ENCODE data around the gene BLOC1S3. TPM values are rescaled to one million over a fixed set of nuclear protein-coding genes. Genes with fewer than 3 reads are reported as not detected.

The BLOC1S3 gene
- total RNA-seq, 2 donors from 2014 or later = 9.4 to 11.3 TPM

DNA sequence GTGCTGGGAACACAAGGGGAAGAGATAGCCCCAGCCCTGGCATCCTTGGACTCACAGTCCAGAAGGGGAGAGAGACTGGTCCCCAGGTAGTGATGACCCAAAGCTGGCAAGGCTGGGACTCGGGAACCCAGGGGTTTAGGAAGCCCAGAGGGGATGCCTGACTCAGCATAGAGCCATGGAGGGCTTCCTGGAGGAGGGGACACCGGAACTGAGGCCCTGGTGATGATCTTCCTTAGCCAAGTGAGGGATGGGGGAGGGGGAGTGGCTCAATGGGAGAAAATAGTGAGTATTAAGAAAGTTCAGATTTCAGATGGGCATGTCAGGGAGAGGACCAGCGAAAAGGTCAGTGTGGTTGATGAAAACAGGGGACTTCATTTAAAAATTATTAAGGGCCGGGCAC lies 39.8 kb downstream of the BLOC1S3 start:
- no peak overlapping the region for H3K27ac Mint-ChIP-seq
- peaks cover 2% of the 10 kb centered on the region for H3K4me1 Mint-ChIP-seq
- Histone ChIP-seq H3K36me3 (ENCODE audit: control insufficient read depth, insufficient read depth, low read length) (no peaks in the 10 kb centered on the region), H3K9me3 (ENCODE audit: control insufficient read depth, low read length) (no peaks in the 10 kb centered on the region), H3K4me3 (ENCODE audit: low read length) (no peak overlapping the region), H3K27ac (ENCODE audit: low read depth, low read length) (no peak overlapping the region), H3K27me3 (ENCODE audit: control insufficient read depth, insufficient read depth, low read length, poor library complexity, severe bottlenecking) (peaks cover 22% of the 10 kb centered on the region), H3K9ac (ENCODE audit: extremely low read depth, low read length, poor library complexity, severe bottlenecking) (no peak overlapping the region), H3K4me1 (ENCODE audit: control insufficient read depth, insufficient read depth, low read length) (no peaks in the 10 kb centered on the region)
- WGBS, 2 experiments (ENCODE audit: insufficient coverage in 1 of 2, insufficient read length in 1 of 2) = 78 to 88% methylated on average over 4 of the region's 4 CpGs
- TF ChIP-seq, protein P1, sequence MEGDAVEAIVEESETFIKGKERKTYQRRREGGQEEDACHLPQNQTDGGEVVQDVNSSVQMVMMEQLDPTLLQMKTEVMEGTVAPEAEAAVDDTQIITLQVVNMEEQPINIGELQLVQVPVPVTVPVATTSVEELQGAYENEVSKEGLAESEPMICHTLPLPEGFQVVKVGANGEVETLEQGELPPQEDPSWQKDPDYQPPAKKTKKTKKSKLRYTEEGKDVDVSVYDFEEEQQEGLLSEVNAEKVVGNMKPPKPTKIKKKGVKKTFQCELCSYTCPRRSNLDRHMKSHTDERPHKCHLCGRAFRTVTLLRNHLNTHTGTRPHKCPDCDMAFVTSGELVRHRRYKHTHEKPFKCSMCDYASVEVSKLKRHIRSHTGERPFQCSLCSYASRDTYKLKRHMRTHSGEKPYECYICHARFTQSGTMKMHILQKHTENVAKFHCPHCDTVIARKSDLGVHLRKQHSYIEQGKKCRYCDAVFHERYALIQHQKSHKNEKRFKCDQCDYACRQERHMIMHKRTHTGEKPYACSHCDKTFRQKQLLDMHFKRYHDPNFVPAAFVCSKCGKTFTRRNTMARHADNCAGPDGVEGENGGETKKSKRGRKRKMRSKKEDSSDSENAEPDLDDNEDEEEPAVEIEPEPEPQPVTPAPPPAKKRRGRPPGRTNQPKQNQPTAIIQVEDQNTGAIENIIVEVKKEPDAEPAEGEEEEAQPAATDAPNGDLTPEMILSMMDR (conservative IDR thresholded peaks at IDR 0.05) = no peak
- H3K9me3 Mint-ChIP-seq = no peaks in the 10 kb centered on the region
- no peaks in the 10 kb centered on the region for H3K36me3 Mint-ChIP-seq (ENCODE audit: low read depth)
- H3K4me3 Mint-ChIP-seq = no peak overlapping the region
- H3K27me3 Mint-ChIP-seq (ENCODE audit: insufficient read depth) = peaks cover 92% of the 10 kb centered on the region
- DNase-seq = no peak

DNA sequence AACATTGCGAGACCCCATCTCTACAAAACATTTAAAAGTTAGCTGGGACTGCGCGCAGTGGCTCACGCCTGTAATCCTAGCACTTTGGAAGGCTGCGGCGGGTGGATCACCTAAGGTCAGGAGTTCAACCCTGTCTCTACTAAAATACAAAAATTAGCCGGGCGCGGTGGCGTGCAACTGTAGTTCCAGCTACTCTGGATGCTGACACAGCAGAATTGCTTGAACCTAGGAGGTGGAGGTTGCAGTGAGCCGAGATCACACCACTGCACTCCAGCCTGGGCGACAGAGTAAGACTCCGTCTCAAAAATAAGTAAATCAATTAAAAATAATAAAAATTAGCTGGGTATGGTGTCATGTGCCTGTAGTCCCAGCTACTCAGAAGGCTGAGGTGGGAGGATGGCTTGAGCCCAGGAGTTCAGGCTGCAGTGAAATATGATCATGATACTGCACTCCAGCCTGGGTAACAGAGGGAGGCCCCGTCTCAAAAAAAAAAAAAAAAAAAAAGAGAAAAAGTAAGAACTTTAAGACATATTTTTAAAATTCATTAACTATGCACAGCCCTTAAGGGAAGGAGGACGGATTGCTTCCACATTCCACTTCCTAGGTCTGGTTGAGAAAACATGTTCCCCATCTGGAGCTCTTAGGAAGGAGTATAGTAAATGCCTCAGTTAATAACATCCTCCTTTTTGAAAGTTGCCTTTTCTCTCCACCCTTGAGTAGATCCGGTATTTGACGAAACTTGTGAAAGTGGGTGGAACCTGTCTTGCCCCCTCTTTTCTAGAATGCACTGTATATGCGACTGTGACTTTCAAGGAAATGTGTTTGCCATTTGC lies 40.5 kb downstream of the BLOC1S3 start:
- peaks cover 22% of the 10 kb centered on the region for H3K27me3 ChIP-seq (ENCODE audit: control insufficient read depth, insufficient read depth, low read length, poor library complexity, severe bottlenecking)
- no peak for DNase-seq
- no peaks in the 10 kb centered on the region for H3K36me3 Mint-ChIP-seq (ENCODE audit: low read depth)
- no peaks in the 10 kb centered on the region for H3K9me3 Mint-ChIP-seq
- 93 to 95% methylated on average over 12 to 17 of the region's 18 CpGs for WGBS, 2 experiments (ENCODE audit: insufficient coverage in 1 of 2, insufficient read length in 1 of 2)
- no peak overlapping the region for H3K9ac ChIP-seq (ENCODE audit: extremely low read depth, low read length, poor library complexity, severe bottlenecking)
- H3K4me1 ChIP-seq (ENCODE audit: control insufficient read depth, insufficient read depth, low read length) = no peaks in the 10 kb centered on the region
- no peak overlapping the region for H3K27ac Mint-ChIP-seq
- H3K4me3 Mint-ChIP-seq = no peak overlapping the region
- peaks cover 93% of the 10 kb centered on the region for H3K27me3 Mint-ChIP-seq (ENCODE audit: insufficient read depth)
- peaks cover 2% of the 10 kb centered on the region for H3K4me1 Mint-ChIP-seq
- H3K9me3 ChIP-seq (ENCODE audit: control insufficient read depth, low read length) = no peaks in the 10 kb centered on the region
- TF ChIP-seq, protein P1 (conservative IDR thresholded peaks at IDR 0.05) = no peak
- no peaks in the 10 kb centered on the region for H3K36me3 ChIP-seq (ENCODE audit: control insufficient read depth, insufficient read depth, low read length)
- no peak overlapping the region for H3K4me3 ChIP-seq (ENCODE audit: low read length)
- H3K27ac ChIP-seq (ENCODE audit: low read depth, low read length) = no peak overlapping the region

DNA sequence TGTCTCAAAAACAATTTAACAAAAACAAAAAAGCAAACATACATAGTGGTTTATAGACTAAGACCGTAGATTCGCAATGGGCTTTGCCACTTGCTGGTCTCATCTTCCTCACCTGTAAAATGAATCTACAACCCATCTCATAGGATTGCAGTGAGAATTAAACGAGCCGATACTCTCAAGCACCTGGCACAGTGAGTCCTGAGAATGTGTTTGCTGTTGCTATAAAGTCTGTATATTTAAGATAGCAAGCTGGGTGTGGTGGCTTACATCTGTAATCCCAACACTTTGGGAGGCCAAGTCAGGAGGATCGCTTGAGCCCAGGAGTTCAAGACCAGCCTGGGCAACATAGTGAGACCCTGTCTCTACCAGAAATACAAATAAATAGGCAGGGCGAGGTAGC lies 44.1 kb downstream of the BLOC1S3 start:
- Histone ChIP-seq H3K4me3 (ENCODE audit: low read length) (no peak overlapping the region), H3K36me3 (ENCODE audit: control insufficient read depth, insufficient read depth, low read length) (no peaks in the 10 kb centered on the region), H3K4me1 (ENCODE audit: control insufficient read depth, insufficient read depth, low read length) (no peaks in the 10 kb centered on the region), H3K9ac (ENCODE audit: extremely low read depth, low read length, poor library complexity, severe bottlenecking) (no peak overlapping the region), H3K27ac (ENCODE audit: low read depth, low read length) (no peak overlapping the region), H3K9me3 (ENCODE audit: control insufficient read depth, low read length) (no peaks in the 10 kb centered on the region), H3K27me3 (ENCODE audit: control insufficient read depth, insufficient read depth, low read length, poor library complexity, severe bottlenecking) (peaks cover 2% of the 10 kb centered on the region)
- no peak for DNase-seq
- no peaks in the 10 kb centered on the region for H3K4me1 Mint-ChIP-seq
- H3K9me3 Mint-ChIP-seq = no peaks in the 10 kb centered on the region
- TF ChIP-seq, protein P1 (conservative IDR thresholded peaks at IDR 0.05) = no peak
- H3K27ac Mint-ChIP-seq = no peak overlapping the region
- H3K36me3 Mint-ChIP-seq (ENCODE audit: low read depth) = no peaks in the 10 kb centered on the region
- peaks cover 77% of the 10 kb centered on the region for H3K27me3 Mint-ChIP-seq (ENCODE audit: insufficient read depth)
- H3K4me3 Mint-ChIP-seq = no peak overlapping the region
- WGBS, 2 experiments (ENCODE audit: insufficient coverage in 1 of 2, insufficient read length in 1 of 2) = 94 to 100% methylated on average over 4 to 6 of the region's 6 CpGs
